ENCODE results near the gene ARMC9. TPM values are rescaled to one million over a fixed set of nuclear protein-coding genes. Genes with fewer than 3 reads are reported as not detected.

ARMC9 gene
- total and polyA plus RNA-seq, 3 donors from 2014 or later = 35.0 to 49.7 (median 47.5) TPM

DNA sequence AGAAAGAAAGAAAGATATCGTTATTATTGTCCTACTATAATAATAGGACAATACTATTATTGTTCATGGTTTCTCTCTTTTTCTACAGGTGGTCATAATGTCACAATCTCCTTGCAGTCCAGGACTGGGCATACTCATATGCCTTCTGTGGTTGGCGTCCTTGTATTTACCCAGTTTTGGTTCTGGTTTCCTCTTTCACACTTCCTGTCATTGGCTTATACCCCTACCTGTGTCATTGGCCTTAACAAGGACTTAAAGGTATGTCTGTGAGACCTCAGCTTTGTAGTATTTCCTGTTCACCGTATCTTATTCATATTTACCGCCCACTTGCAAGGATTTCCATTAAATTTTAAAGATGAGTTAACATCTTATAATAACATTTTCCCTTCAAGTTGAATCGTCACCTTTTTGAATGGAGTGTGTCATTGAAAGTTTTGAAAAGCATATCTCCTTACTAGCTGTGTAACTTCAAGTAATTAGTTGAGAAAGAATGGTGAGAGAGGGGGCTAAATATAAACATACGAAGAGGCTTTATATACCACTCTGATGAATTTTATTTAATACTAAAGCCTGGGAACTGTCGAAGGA lies 37.1 kb upstream of the ARMC9 start:
- H3K27me3 ChIP-seq = no peaks in the 10 kb centered on the region
- H3K27ac ChIP-seq = peak overlapping the region in 1 of 2 donors; percentile 48
- WGBS, 2 donors = 82 to 84% methylated on average over 7 of the region's 7 CpGs
- no peak for DNase-seq
- intact Hi-C loops (cut with DNase I; ENCODE audit: low total_unique reads) = no loop called here
- H3K4me1 ChIP-seq = peaks cover 11% of the 10 kb centered on the region
- H3K36me3 ChIP-seq (ENCODE audit: low read depth, missing control alignments) = no peaks in the 10 kb centered on the region
- no peak overlapping the region for H3K4me3 ChIP-seq
- H3K9me3 ChIP-seq = no peaks in the 10 kb centered on the region
- no peak for TF ChIP-seq POLR2A (IDR thresholded peaks at IDR 0.05)
- TF ChIP-seq, protein P1, sequence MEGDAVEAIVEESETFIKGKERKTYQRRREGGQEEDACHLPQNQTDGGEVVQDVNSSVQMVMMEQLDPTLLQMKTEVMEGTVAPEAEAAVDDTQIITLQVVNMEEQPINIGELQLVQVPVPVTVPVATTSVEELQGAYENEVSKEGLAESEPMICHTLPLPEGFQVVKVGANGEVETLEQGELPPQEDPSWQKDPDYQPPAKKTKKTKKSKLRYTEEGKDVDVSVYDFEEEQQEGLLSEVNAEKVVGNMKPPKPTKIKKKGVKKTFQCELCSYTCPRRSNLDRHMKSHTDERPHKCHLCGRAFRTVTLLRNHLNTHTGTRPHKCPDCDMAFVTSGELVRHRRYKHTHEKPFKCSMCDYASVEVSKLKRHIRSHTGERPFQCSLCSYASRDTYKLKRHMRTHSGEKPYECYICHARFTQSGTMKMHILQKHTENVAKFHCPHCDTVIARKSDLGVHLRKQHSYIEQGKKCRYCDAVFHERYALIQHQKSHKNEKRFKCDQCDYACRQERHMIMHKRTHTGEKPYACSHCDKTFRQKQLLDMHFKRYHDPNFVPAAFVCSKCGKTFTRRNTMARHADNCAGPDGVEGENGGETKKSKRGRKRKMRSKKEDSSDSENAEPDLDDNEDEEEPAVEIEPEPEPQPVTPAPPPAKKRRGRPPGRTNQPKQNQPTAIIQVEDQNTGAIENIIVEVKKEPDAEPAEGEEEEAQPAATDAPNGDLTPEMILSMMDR (IDR thresholded peaks at IDR 0.05) = no peak

- 41 to 63% methylated on average over 2 of the region's 2 CpGs for WGBS, 2 donors
- TF ChIP-seq POLR2A (IDR thresholded peaks at IDR 0.05) = no peak
- TF ChIP-seq, protein P1 (IDR thresholded peaks at IDR 0.05) = no peak
- Histone ChIP-seq H3K9me3 (no peaks in the 10 kb centered on the region), H3K36me3 (ENCODE audit: low read depth, missing control alignments) (no peaks in the 10 kb centered on the region), H3K4me3 (no peak overlapping the region), H3K27me3 (no peaks in the 10 kb centered on the region), H3K4me1 (peaks cover 11% of the 10 kb centered on the region), H3K27ac (peak overlapping the region in 1 of 2 donors; percentile 48)
- no peak for DNase-seq
- intact Hi-C loops (cut with DNase I; ENCODE audit: low total_unique reads) = no loop called here
These were observed 36.5 kb upstream of the ARMC9 start for GRCh38 chr2:231161877-231162329.

GRCh38 chr2:231163011-231163410 lies 35.4 kb upstream of the ARMC9 start:
- DNase-seq = no peak

GRCh38 chr2:231163414-231164095 lies 34.9 kb upstream of the ARMC9 start:
- no peak for DNase-seq
- Histone ChIP-seq H3K27me3 (no peaks in the 10 kb centered on the region), H3K27ac (no peak overlapping the region), H3K4me1 (peaks cover 11% of the 10 kb centered on the region), H3K9me3 (no peaks in the 10 kb centered on the region), H3K4me3 (no peak overlapping the region), H3K36me3 (ENCODE audit: low read depth, missing control alignments) (no peaks in the 10 kb centered on the region)
- 92 to 93% methylated on average over 4 of the region's 4 CpGs for WGBS, 2 donors
- intact Hi-C loops (cut with DNase I; ENCODE audit: low total_unique reads) = no loop called here
- TF ChIP-seq, protein P1 (IDR thresholded peaks at IDR 0.05) = no peak
- no peak for TF ChIP-seq POLR2A (IDR thresholded peaks at IDR 0.05)

More at GRCh38 chr2:231163011-231163410, 35.4 kb upstream of the ARMC9 start:
- H3K27ac ChIP-seq = no peak overlapping the region
- H3K9me3 ChIP-seq = no peaks in the 10 kb centered on the region
- H3K4me1 ChIP-seq = peaks cover 11% of the 10 kb centered on the region
- no peak overlapping the region for H3K4me3 ChIP-seq
- H3K27me3 ChIP-seq = no peaks in the 10 kb centered on the region
- TF ChIP-seq, protein P1 (IDR thresholded peaks at IDR 0.05) = no peak
- TF ChIP-seq POLR2A (IDR thresholded peaks at IDR 0.05) = no peak
- intact Hi-C loops (cut with DNase I; ENCODE audit: low total_unique reads) = no loop called here
- WGBS, 2 donors = 89 to 96% methylated on average over 3 of the region's 3 CpGs
- H3K36me3 ChIP-seq (ENCODE audit: low read depth, missing control alignments) = no peaks in the 10 kb centered on the region

All from testis (tissue), 3 donors.